Uterus (tissue), 4 donors: Measurements from ENCODE around the gene AMT. TPM values are rescaled to one million over a fixed set of nuclear protein-coding genes. Genes with fewer than 3 reads are reported as not detected.

ENCODE experiments used
- DNase-seq, 2 donors: peaks; one replicate each; pipeline ENCODE4 v3.0.0-alpha.2; 2019 to 2020
- H3K27ac ChIP-seq, 2 donors: fragments of 200-600 bp; sonication (generic); 1 replicate in 1 of 2; 2 replicates in 1 of 2; pipeline ENCODE4 v1.5.1; 2016 to 2018
- H3K27me3 ChIP-seq, 2 donors: fragments of 200-600 bp; sonication (generic); one replicate each; pipeline ENCODE4 v1.5.1; 2018 to 2019; ENCODE audit warnings: control low read depth in 1 of 2
- H3K36me3 ChIP-seq, 2 donors: fragments of 200-600 bp; sonication (generic); one replicate each; pipeline ENCODE4 v1.5.1; 2019; ENCODE audit warnings: control low read depth in 1 of 2
- H3K4me1 ChIP-seq, 2 donors: fragments of 200-600 bp; sonication (generic); one replicate each; pipeline ENCODE4 v1.5.1; 2018 to 2019; ENCODE audit warnings: control low read depth in 1 of 2
- H3K4me3 ChIP-seq, 2 donors: fragments of 200-600 bp; sonication (generic); 1 replicate in 1 of 2; 2 replicates in 1 of 2; pipeline ENCODE4 v1.5.1; 2018 to 2019; ENCODE audit warnings: mild to moderate bottlenecking in 1 of 2
- H3K9me3 ChIP-seq, 2 donors: fragments of 200-600 bp; sonication (generic); one replicate each; pipeline ENCODE4 v1.5.1; 2019; ENCODE audit warnings: control low read depth in 1 of 2
- POLR2A ChIP-seq, 2 donors: fragments of 450-650 bp; IDR thresholded peaks; one replicate each; pipeline ENCODE4 v1.6.1; 2016; ENCODE audit warnings: antibody characterized with exemption in 2 of 2, mild to moderate bottlenecking in 1 of 2, moderate library complexity in 1 of 2
- intact Hi-C: fragments of 100-400 bp; cut with DNase I; formaldehyde crosslinking; loops from one replicate; pipeline ENCODE4 v1.15.1; 2023; ENCODE audit warnings: low total_unique reads
- total RNA-seq, 4 donors: library from RNA; depleted of rRNA in 3 of 4; stranded (reverse); fragments of >200 nt in 3 of 4; gene quantifications; one replicate each; pipeline versions ENCODE4 v1.1.0 to v1.2.4, GENCODE V29; 2014 to 2023
- TF ChIP-seq, protein P1 (sequence below), 4 experiments: fragments of 200-600 bp in 2 of 4; fragments of 450-650 bp in 2 of 4; sonication (generic) in 2 of 4; IDR thresholded peaks; one replicate each; pipeline ENCODE4 v1.5.1; 2016 to 2019; ENCODE audit warnings: antibody characterized with exemption in 4 of 4, mild to moderate bottlenecking in 2 of 4, moderate library complexity in 1 of 4
- donor health status: DM: yes; HTN: yes; CAD: no.

The AMT gene
- total RNA-seq, 4 donors from 2014 or later: 1.5 to 17.9 (median 14.0) TPM

DNA sequence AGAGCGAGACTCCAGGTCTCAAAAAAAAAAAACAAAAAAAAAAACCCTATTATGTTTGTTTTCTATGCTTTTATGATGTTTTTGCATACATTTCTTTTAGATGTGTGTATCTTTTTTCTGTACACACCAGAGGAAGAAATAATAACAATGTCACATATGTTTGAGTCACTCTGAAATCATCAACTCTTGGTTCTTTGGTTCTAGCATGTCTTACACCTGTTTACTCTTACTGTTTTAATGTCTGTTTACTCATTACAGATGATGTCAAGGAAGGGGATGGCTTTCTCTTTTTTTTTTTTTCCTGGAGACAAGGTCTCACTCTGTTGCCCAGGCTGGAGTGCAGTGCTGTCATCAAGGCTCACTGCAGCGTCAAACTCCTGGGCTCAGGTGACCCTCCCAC lies 34.6 kb downstream of the AMT start:
- intact Hi-C loops: no loop called here
- no peak overlapping the region for H3K27ac ChIP-seq
- no peaks in the 10 kb centered on the region for H3K27me3 ChIP-seq
- no peak for TF ChIP-seq POLR2A (IDR thresholded peaks at IDR 0.05)
- TF ChIP-seq, protein P1, sequence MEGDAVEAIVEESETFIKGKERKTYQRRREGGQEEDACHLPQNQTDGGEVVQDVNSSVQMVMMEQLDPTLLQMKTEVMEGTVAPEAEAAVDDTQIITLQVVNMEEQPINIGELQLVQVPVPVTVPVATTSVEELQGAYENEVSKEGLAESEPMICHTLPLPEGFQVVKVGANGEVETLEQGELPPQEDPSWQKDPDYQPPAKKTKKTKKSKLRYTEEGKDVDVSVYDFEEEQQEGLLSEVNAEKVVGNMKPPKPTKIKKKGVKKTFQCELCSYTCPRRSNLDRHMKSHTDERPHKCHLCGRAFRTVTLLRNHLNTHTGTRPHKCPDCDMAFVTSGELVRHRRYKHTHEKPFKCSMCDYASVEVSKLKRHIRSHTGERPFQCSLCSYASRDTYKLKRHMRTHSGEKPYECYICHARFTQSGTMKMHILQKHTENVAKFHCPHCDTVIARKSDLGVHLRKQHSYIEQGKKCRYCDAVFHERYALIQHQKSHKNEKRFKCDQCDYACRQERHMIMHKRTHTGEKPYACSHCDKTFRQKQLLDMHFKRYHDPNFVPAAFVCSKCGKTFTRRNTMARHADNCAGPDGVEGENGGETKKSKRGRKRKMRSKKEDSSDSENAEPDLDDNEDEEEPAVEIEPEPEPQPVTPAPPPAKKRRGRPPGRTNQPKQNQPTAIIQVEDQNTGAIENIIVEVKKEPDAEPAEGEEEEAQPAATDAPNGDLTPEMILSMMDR (IDR thresholded peaks at IDR 0.05): no peak
- H3K4me1 ChIP-seq: no peaks in the 10 kb centered on the region
- no peaks in the 10 kb centered on the region for H3K9me3 ChIP-seq
- no peaks in the 10 kb centered on the region for H3K36me3 ChIP-seq
- no peak overlapping the region for H3K4me3 ChIP-seq
- DNase-seq: no peak

- H3K27ac ChIP-seq: no peak overlapping the region
- intact Hi-C loops: no loop called here
- no peaks in the 10 kb centered on the region for H3K4me1 ChIP-seq
- H3K9me3 ChIP-seq: no peaks in the 10 kb centered on the region
- no peak overlapping the region for H3K4me3 ChIP-seq
- no peaks in the 10 kb centered on the region for H3K36me3 ChIP-seq
- no peaks in the 10 kb centered on the region for H3K27me3 ChIP-seq
- TF ChIP-seq, protein P1 (IDR thresholded peaks at IDR 0.05): no peak
- TF ChIP-seq POLR2A (IDR thresholded peaks at IDR 0.05): no peak
- no peak for DNase-seq
Measured at GRCh38 chr3:49386056-49386756, 36.1 kb downstream of the AMT start.

GRCh38 chr3:49385617-49386016 lies 36.7 kb downstream of the AMT start:
- Histone ChIP-seq H3K9me3 (no peaks in the 10 kb centered on the region), H3K4me3 (no peak overlapping the region), H3K36me3 (no peaks in the 10 kb centered on the region), H3K4me1 (no peaks in the 10 kb centered on the region), H3K27me3 (no peaks in the 10 kb centered on the region), H3K27ac (no peak overlapping the region)
- no peak for DNase-seq
- TF ChIP-seq POLR2A (IDR thresholded peaks at IDR 0.05): no peak
- TF ChIP-seq, protein P1 (IDR thresholded peaks at IDR 0.05): no peak
- intact Hi-C loops: no loop called here

- H3K27me3 ChIP-seq: no peaks in the 10 kb centered on the region
- H3K27ac ChIP-seq: no peak overlapping the region
- no peaks in the 10 kb centered on the region for H3K36me3 ChIP-seq
- intact Hi-C loops: no loop called here
- DNase-seq: no peak
- no peaks in the 10 kb centered on the region for H3K9me3 ChIP-seq
- H3K4me3 ChIP-seq: no peak overlapping the region
- TF ChIP-seq POLR2A (IDR thresholded peaks at IDR 0.05): no peak
- TF ChIP-seq, protein P1 (IDR thresholded peaks at IDR 0.05): no peak
- peaks cover 0 to 7% of the 10 kb centered on the region in 2 donors for H3K4me1 ChIP-seq
Measured at GRCh38 chr3:49383387-49383786, 38.9 kb downstream of the AMT start.

GRCh38 chr3:49378249-49378895 lies 43.9 kb downstream of the AMT start:
- H3K4me3 ChIP-seq: no peak overlapping the region
- peaks cover 0 to 7% of the 10 kb centered on the region in 2 donors for H3K4me1 ChIP-seq
- peak overlapping the region; percentile 30 to 45 for H3K27ac ChIP-seq
- intact Hi-C loops: no loop called here
- peak; percentile 29 to 47 for DNase-seq
- no peaks in the 10 kb centered on the region for H3K27me3 ChIP-seq
- H3K9me3 ChIP-seq: no peaks in the 10 kb centered on the region
- TF ChIP-seq, protein P1 (IDR thresholded peaks at IDR 0.05): no peak
- TF ChIP-seq POLR2A (IDR thresholded peaks at IDR 0.05): no peak
- no peaks in the 10 kb centered on the region for H3K36me3 ChIP-seq
